Panc1 (cell line): ENCODE measurements around the gene FHIT. TPM values are rescaled to one million over a fixed set of nuclear protein-coding genes. Genes with fewer than 3 reads are reported as not detected.

Experiments used
- ATAC-seq: fragments of 200-7000 bp; cut with Tn5 transposase; 2 replicates; pipeline ENCODE4 v1.9.1; 2020; ENCODE audit warnings: mild to moderate bottlenecking, moderate library complexity
- BruUV-seq: library from RNA; stranded (reverse); fragments of 400-500 nt; replicated peaks from 2 replicates; lab custom pipeline; 2021; lab: Mats Ljungman, UMichigan
- CTCF ChIA-PET: fragments of 300-600 bp; sonication (Branson Sonifier 250); formaldehyde crosslinking; loops from one replicate; lab custom pipeline; 2022; ENCODE audit warnings: antibody characterized with exemption; lab: Charles Lee
- POLR2A ChIA-PET: fragments of 300-600 bp; sonication (Branson Sonifier 250); formaldehyde crosslinking; loops from one replicate; lab custom pipeline; 2022; ENCODE audit warnings: antibody characterized with exemption; lab: Charles Lee
- DNase-seq: peaks from one replicate; pipeline ENCODE4 v3.0.0-alpha.2; 2010; ENCODE audit warnings: low read depth, low spot score
- H3K27ac ChIP-seq: 2 replicates; pipeline ENCODE4 v1.5.1; 2011; ENCODE audit warnings: mild to moderate bottlenecking, low read length, inconsistent platforms
- H3K27me3 ChIP-seq: fragments of 200-500 bp; sonication (Bioruptor generic); 2 replicates; pipeline ENCODE4 v1.6.0; 2014; ENCODE audit warnings: low read length, inconsistent platforms; ENCODE audit not compliant: control insufficient read depth, insufficient read depth
- H3K36me3 ChIP-seq: fragments of 200-500 bp; sonication (Bioruptor generic); 2 replicates; pipeline ENCODE4 v1.5.1; 2014; ENCODE audit warnings: inconsistent platforms, mild to moderate bottlenecking, low read length, moderate library complexity; ENCODE audit not compliant: control insufficient read depth, insufficient read depth
- H3K4me1 ChIP-seq: 2 replicates; pipeline ENCODE4 v1.5.1; 2011; ENCODE audit warnings: inconsistent platforms, mild to moderate bottlenecking, low read length, moderate library complexity; ENCODE audit not compliant: control insufficient read depth, insufficient read depth
- H3K4me3 ChIP-seq, 2 experiments: 2 replicates each; pipeline ENCODE4 v1.5.1; 2011 to 2012; ENCODE audit warnings: low read depth in 2 of 2, low read length in 2 of 2, mild to moderate bottlenecking in 2 of 2, inconsistent platforms in 1 of 2, moderate library complexity in 1 of 2
- H3K9me3 ChIP-seq: fragments of 200-500 bp; sonication (Bioruptor generic); 2 replicates; pipeline ENCODE4 v1.5.1; 2014; ENCODE audit warnings: low read depth, mild to moderate bottlenecking, inconsistent platforms, low read length, moderate library complexity; ENCODE audit not compliant: control insufficient read depth, insufficient read depth
- CTCF ChIP-seq: fragments of 450-650 bp; IDR thresholded peaks from 2 replicates; pipeline ENCODE4 v1.5.1; 2017; ENCODE audit warnings: mild to moderate bottlenecking
- POLR2AphosphoS5 ChIP-seq: IDR thresholded peaks from 2 replicates; pipeline ENCODE4 v1.6.1; 2012; ENCODE audit warnings: mild to moderate bottlenecking, low read depth, low read length, moderate library complexity
- REST ChIP-seq, 2 experiments: IDR thresholded peaks; 2 replicates each; pipeline ENCODE4 v1.6.1; 2011 to 2012; ENCODE audit warnings: low read depth in 2 of 2, control low read depth in 1 of 2, low read length in 1 of 2, mild to moderate bottlenecking in 1 of 2, moderate library complexity in 1 of 2; ENCODE audit not compliant: insufficient read depth in 1 of 2
- SIN3A ChIP-seq: IDR thresholded peaks from 2 replicates; pipeline ENCODE4 v1.6.1; 2012; ENCODE audit warnings: low read depth, mild to moderate bottlenecking, low read length, moderate library complexity, borderline replicate concordance; ENCODE audit not compliant: insufficient read depth
- TCF7L2 ChIP-seq: IDR thresholded peaks from 2 replicates; pipeline ENCODE4 v1.6.1; 2011; ENCODE audit warnings: mild to moderate bottlenecking, low read depth, low read length, inconsistent platforms
- in situ Hi-C: cut with HindIII; loops from 2 replicates; pipeline ENCODE4 v1.10.0; 2016; ENCODE audit warnings: low sequenced_read_pairs, low pct_unique_long_range_greater_than_20kb
- intact Hi-C: fragments of 100-400 bp; cut with micrococcal nuclease; formaldehyde crosslinking; loops from one replicate; pipeline ENCODE4 v1.10.0; 2022; ENCODE audit not compliant: unreplicated experiment
- total RNA-seq: library from RNA; stranded (reverse); gene quantifications from one replicate; pipeline ENCODE4 v1.2.1, GENCODE V29; 2021; ENCODE audit not compliant: unreplicated experiment

FHIT gene
- total RNA-seq, 1 experiment from 2014 or later: 2.2 TPM

GRCh38 chr3:60158035-60158434 lies 1093.2 kb downstream of the FHIT start:
- DNase-seq (no peak), ATAC-seq (no peak)
- TF ChIP-seq REST (IDR thresholded peaks at IDR 0.05; ENCODE audit: insufficient read depth in 1 of 2, low read depth in 2 of 2, low read length in 1 of 2) (no peak), POLR2AphosphoS5 (no peak), CTCF (no peak), SIN3A (no peak), TCF7L2 (no peak)
- no TSS peak for BruUV-seq
- no peaks in the 10 kb centered on the region for H3K9me3 ChIP-seq
- no peaks in the 10 kb centered on the region for H3K4me1 ChIP-seq
- no peak overlapping the region for H3K4me3 ChIP-seq
- intact Hi-C loops: no loop called here
- ChIA-PET CTCF (no interaction called here), POLR2A (no interaction called here)
- H3K27me3 ChIP-seq: no peaks in the 10 kb centered on the region
- no peaks in the 10 kb centered on the region for H3K36me3 ChIP-seq
- in situ Hi-C loops: no loop called here
- no peak overlapping the region for H3K27ac ChIP-seq

- TF ChIP-seq REST (IDR thresholded peaks at IDR 0.05; ENCODE audit: insufficient read depth in 1 of 2, low read depth in 2 of 2, low read length in 1 of 2): no peak
- no peak overlapping the region for H3K4me3 ChIP-seq
- no peaks in the 10 kb centered on the region for H3K9me3 ChIP-seq
- no peaks in the 10 kb centered on the region for H3K27me3 ChIP-seq
- DNase-seq (no peak), ATAC-seq (no peak)
- no peaks in the 10 kb centered on the region for H3K36me3 ChIP-seq
- H3K4me1 ChIP-seq: no peaks in the 10 kb centered on the region
- H3K27ac ChIP-seq: no peak overlapping the region
- ChIA-PET POLR2A (no interaction called here), CTCF (no interaction called here)
- in situ Hi-C loops (no loop called here), intact Hi-C loops (no loop called here)
- no TSS peak for BruUV-seq
Observed at GRCh38 chr3:60154011-60154410, 1097.2 kb downstream of the FHIT start.
